ENCODE measurements around the gene TBC1D8.
"Not testable (repeated sequence)": the region's sequence is repeated elsewhere in the genome, so short reads cannot be mapped to it uniquely, and the experiment has no call there.

Gene TBC1D8

GRCh38 chr2:101058386-101058785, 92.8 kb downstream of the TBC1D8 start:
- no peak for ATAC-seq

- no peak for ATAC-seq
Observed at GRCh38 chr2:101057051-101057933, 93.9 kb downstream of the TBC1D8 start.

GRCh38 chr2:101053117-101053516, 98.1 kb downstream of the TBC1D8 start:
- no peak for ATAC-seq

- ATAC-seq = no peak
Observed at GRCh38 chr2:101052147-101052546, 99.0 kb downstream of the TBC1D8 start.

GRCh38 chr2:101050886-101051285, 100.3 kb downstream of the TBC1D8 start:
- ATAC-seq = not testable (repeated sequence)

- no peak for ATAC-seq
Observed at GRCh38 chr2:101048756-101049155, 102.4 kb downstream of the TBC1D8 start.

- no peak for ATAC-seq
Observed at GRCh38 chr2:101047774-101048173, 103.4 kb downstream of the TBC1D8 start.

GRCh38 chr2:101047075-101047766, 104.0 kb downstream of the TBC1D8 start:
- ATAC-seq = no peak

- no peak for ATAC-seq
Observed at GRCh38 chr2:101045330-101045729, 105.9 kb downstream of the TBC1D8 start.

GRCh38 chr2:101041413-101041812, 109.8 kb downstream of the TBC1D8 start:
- ATAC-seq = no peak

GRCh38 chr2:101040761-101041160, 110.4 kb downstream of the TBC1D8 start:
- no peak for ATAC-seq

GRCh38 chr2:101040072-101040471, 111.1 kb downstream of the TBC1D8 start:
- ATAC-seq = no peak

- ATAC-seq = no peak
Observed at GRCh38 chr2:101038455-101039255, 112.5 kb downstream of the TBC1D8 start.

- no peak for ATAC-seq
Observed at GRCh38 chr2:101037161-101037755, 113.9 kb downstream of the TBC1D8 start.

GRCh38 chr2:101036562-101036961, 114.6 kb downstream of the TBC1D8 start:
- ATAC-seq = no peak

GRCh38 chr2:101032084-101032776, 119.0 kb downstream of the TBC1D8 start:
- no peak for ATAC-seq

- ATAC-seq = no peak
Observed at GRCh38 chr2:101030866-101031554, 120.2 kb downstream of the TBC1D8 start.

- no peak for ATAC-seq
Observed at GRCh38 chr2:101027852-101028251, 123.3 kb downstream of the TBC1D8 start.

- ATAC-seq = no peak
Observed at GRCh38 chr2:101026923-101027469, 124.2 kb downstream of the TBC1D8 start.

GRCh38 chr2:101026253-101026701, 124.9 kb downstream of the TBC1D8 start:
- ATAC-seq = no peak

GRCh38 chr2:101025561-101025960, 125.6 kb downstream of the TBC1D8 start:
- no peak for ATAC-seq
